SK-N-SH (cell line): ENCODE measurements around the gene AK5.

Source experiments
- CTCF ChIP-seq: fragments of 200-600 bp; sonication (generic); IDR thresholded peaks from 2 replicates; pipeline ENCODE4 v1.6.1; 2017; ENCODE audit warnings: antibody characterized with exemption, mild to moderate bottlenecking, moderate library complexity
- FOSL2 ChIP-seq: IDR thresholded peaks from 2 replicates; pipeline ENCODE4 v1.4.0; 2012; ENCODE audit warnings: low read depth, mild to moderate bottlenecking, moderate library complexity, borderline replicate concordance
- POLR2AphosphoS5 ChIP-seq: IDR thresholded peaks from 2 replicates; pipeline ENCODE4 v1.6.1; 2012; ENCODE audit warnings: low read depth, low read length
- TF ChIP-seq, protein P1 (sequence below): fragments of 150-350 bp; IDR thresholded peaks from 2 replicates; pipeline ENCODE4 v1.6.1; 2017; ENCODE audit warnings: antibody characterized with exemption, low read length, low read depth, borderline replicate concordance

DNA sequence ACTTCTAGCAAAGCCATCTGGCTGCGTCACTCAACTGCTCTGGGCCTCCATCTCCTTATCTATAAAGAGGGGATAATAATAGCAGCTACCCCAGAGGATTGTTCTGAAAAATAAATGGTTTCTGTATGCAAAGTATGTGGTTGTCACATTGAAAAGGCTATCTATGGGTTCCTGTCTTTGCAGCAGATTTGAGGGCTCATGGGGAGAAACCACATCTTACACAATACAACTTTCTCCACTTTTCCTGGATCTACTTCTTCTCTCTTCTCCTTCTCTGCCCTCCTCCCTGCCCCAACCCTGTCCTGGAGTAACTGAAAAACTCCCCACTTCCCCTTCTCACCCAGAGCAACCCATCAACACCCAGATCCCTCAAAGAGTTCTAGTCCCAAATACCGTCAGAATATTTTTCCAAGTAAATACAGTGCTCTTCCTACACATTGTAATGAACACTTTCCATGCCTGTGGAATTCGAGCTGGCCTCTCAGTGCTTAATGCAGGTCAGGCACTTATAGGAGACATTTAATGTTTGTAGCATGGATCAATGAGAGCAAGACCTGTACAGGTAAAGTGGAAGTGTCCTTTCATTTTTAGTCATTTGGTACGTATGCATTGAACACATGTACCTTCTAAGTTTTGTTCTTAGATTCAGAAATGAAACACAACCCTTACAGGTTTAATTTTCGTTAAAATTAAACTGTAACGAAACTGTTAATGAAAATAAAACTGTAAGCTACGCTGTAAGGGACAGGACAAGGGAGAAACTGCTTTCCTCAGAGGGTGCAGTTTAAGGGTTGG lies 131.9 kb downstream of the AK5 start:
- TF ChIP-seq CTCF (no peak), POLR2AphosphoS5 (no peak), FOSL2 (no peak)
- TF ChIP-seq, protein P1, sequence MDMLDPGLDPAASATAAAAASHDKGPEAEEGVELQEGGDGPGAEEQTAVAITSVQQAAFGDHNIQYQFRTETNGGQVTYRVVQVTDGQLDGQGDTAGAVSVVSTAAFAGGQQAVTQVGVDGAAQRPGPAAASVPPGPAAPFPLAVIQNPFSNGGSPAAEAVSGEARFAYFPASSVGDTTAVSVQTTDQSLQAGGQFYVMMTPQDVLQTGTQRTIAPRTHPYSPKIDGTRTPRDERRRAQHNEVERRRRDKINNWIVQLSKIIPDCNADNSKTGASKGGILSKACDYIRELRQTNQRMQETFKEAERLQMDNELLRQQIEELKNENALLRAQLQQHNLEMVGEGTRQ, result no peak
